BE2C (cell line): ENCODE data around the gene ATOH8.

Experiments used
- DNase-seq: peaks from one replicate; pipeline ENCODE4 v3.0.0-alpha.2; 2020
- H3K27me3 ChIP-seq: fragments of 250-450 bp; sonication (Bioruptor Pico); 2 replicates; pipeline ENCODE4 v1.5.1; 2020; ENCODE audit warnings: mild to moderate bottlenecking
- H3K36me3 ChIP-seq: fragments of 250-450 bp; sonication (Bioruptor Pico); 2 replicates; pipeline ENCODE4 v1.5.1; 2020; ENCODE audit warnings: mild to moderate bottlenecking
- H3K4me1 ChIP-seq: fragments of 250-450 bp; sonication (Bioruptor Pico); 2 replicates; pipeline ENCODE4 v1.5.1; 2020
- H3K4me3 ChIP-seq: 2 replicates; pipeline ENCODE4 v1.5.1; 2011; ENCODE audit warnings: low read depth, low read length
- H3K9me3 ChIP-seq: fragments of 250-450 bp; sonication (Bioruptor Pico); 2 replicates; pipeline ENCODE4 v1.5.1; 2020
- CTCF ChIP-seq: IDR thresholded peaks from 2 replicates; pipeline ENCODE4 v1.5.1; 2012; ENCODE audit warnings: mild to moderate bottlenecking, low read depth, low read length

Gene ATOH8

GRCh38 chr2:85746321-85747004 lies 7.3 kb upstream of the ATOH8 start:
- H3K4me1 ChIP-seq: peaks cover 39% of the 10 kb centered on the region
- no peaks in the 10 kb centered on the region for H3K27me3 ChIP-seq
- H3K36me3 ChIP-seq: no peaks in the 10 kb centered on the region
- no peak for TF ChIP-seq CTCF
- DNase-seq: no peak
- H3K4me3 ChIP-seq: no peak overlapping the region
- no peaks in the 10 kb centered on the region for H3K9me3 ChIP-seq

GRCh38 chr2:85747441-85747840 lies 6.3 kb upstream of the ATOH8 start:
- no peak for DNase-seq
- no peaks in the 10 kb centered on the region for H3K27me3 ChIP-seq

GRCh38 chr2:85748039-85748734 lies 5.6 kb upstream of the ATOH8 start:
- Histone ChIP-seq H3K9me3 (no peaks in the 10 kb centered on the region), H3K4me3 (no peak overlapping the region), H3K4me1 (peaks cover 25% of the 10 kb centered on the region), H3K27me3 (no peaks in the 10 kb centered on the region), H3K36me3 (no peaks in the 10 kb centered on the region)
- no peak for DNase-seq
- no peak for TF ChIP-seq CTCF

More at GRCh38 chr2:85747441-85747840, 6.3 kb upstream of the ATOH8 start:
- Histone ChIP-seq H3K36me3 (no peaks in the 10 kb centered on the region), H3K4me3 (no peak overlapping the region), H3K9me3 (no peaks in the 10 kb centered on the region), H3K4me1 (peaks cover 31% of the 10 kb centered on the region)
- no peak for TF ChIP-seq CTCF

GRCh38 chr2:85748985-85749875 lies 4.6 kb upstream of the ATOH8 start:
- Histone ChIP-seq H3K36me3 (no peaks in the 10 kb centered on the region), H3K9me3 (no peaks in the 10 kb centered on the region), H3K4me3 (no peak overlapping the region), H3K27me3 (no peaks in the 10 kb centered on the region), H3K4me1 (peaks cover 18% of the 10 kb centered on the region)
- TF ChIP-seq CTCF: no peak
- DNase-seq: no peak

GRCh38 chr2:85750587-85751575 lies 2.9 kb upstream of the ATOH8 start:
- DNase-seq: peak; percentile 65
- H3K27me3 ChIP-seq: no peaks in the 10 kb centered on the region
- TF ChIP-seq CTCF: peak; percentile 76

More at GRCh38 chr2:85750587-85751575, 2.9 kb upstream of the ATOH8 start:
- Histone ChIP-seq H3K36me3 (no peaks in the 10 kb centered on the region), H3K4me1 (peaks cover 10% of the 10 kb centered on the region), H3K9me3 (no peaks in the 10 kb centered on the region), H3K4me3 (no peak overlapping the region)
